IgD-negative memory B cell (primary cell): Measurements from ENCODE around the gene ANKRD2. TPM values are rescaled to one million over a fixed set of nuclear protein-coding genes. Genes with fewer than 3 reads are reported as not detected.
"Not testable (repeated sequence)": the region's sequence is repeated elsewhere in the genome, so short reads cannot be mapped to it uniquely, and the experiment has no call there.

Experiments used
- H3K27ac Mint-ChIP-seq, 3 donors: one replicate each; pipeline ENCODE4 v1.8.0; 2020 to 2022; ENCODE audit warnings: mild to moderate bottlenecking in 3 of 3, mixed read lengths in 3 of 3, moderate library complexity in 1 of 3
- H3K27me3 Mint-ChIP-seq: one replicate; pipeline ENCODE4 v1.8.0; 2021; ENCODE audit warnings: mixed read lengths
- H3K36me3 Mint-ChIP-seq: one replicate; pipeline ENCODE4 v1.8.0; 2020; ENCODE audit warnings: mild to moderate bottlenecking, mixed read lengths
- H3K4me1 Mint-ChIP-seq, 3 donors: one replicate each; pipeline ENCODE4 v1.8.0; 2020 to 2022; ENCODE audit warnings: mixed read lengths in 3 of 3, mild to moderate bottlenecking in 1 of 3
- H3K4me3 Mint-ChIP-seq, 4 donors: one replicate each; pipeline ENCODE4 v1.8.0; 2020 to 2022; ENCODE audit warnings: mild to moderate bottlenecking in 4 of 4, mixed read lengths in 4 of 4, moderate library complexity in 3 of 4
- H3K9me3 Mint-ChIP-seq, 3 donors: one replicate each; pipeline ENCODE4 v1.8.0; 2020 to 2021; ENCODE audit warnings: mixed read lengths in 3 of 3, mild to moderate bottlenecking in 1 of 3
- polyA plus RNA-seq: library from polyadenylated mRNA; unstranded; fragments of 300-500 nt; fragmentation: Illumina TruSeq; gene quantifications from one replicate; pipeline ENCODE4 v1.2.3, GENCODE V29; 2021

ANKRD2 gene
- polyA plus RNA-seq, 1 donor from 2014 or later = not detected

DNA sequence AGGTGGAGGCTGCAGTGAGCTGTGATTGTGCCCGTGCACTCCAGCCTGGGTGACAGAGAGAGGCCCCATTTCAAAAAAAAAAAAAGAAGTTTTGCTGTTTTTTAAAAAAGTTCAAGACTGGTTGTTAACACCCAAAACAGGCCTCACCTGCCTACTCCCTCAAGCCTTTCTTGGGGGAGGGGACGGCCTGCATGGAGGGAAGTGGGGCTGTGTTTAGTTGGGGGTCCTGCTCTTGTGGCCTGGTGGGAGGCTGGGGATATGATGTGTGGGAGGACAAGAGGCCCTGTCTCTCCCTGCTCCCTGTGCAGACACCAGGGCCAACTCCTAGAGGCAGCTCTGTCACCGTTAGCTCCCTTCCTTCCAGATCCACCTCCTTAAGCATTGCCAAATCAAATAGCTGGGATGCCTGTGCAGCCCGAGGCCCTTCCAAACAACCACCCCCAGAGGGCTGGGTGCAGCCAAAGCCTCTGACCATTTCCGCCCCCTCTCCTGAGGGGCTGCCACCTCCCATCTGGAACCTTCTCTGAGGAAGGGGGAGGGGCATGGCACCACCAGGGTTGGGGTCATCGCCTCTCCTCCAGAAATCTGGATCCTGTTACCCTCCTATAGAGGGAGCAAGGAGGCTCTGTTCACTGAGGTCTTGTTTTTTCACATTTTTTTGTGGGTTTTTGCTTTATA, 32.9 kb upstream of the ANKRD2 start:
- peaks cover 3% of the 10 kb centered on the region for H3K36me3 Mint-ChIP-seq
- no peak overlapping the region for H3K27ac Mint-ChIP-seq
- no peaks in the 10 kb centered on the region for H3K9me3 Mint-ChIP-seq
- no peaks in the 10 kb centered on the region for H3K27me3 Mint-ChIP-seq
- no peaks in the 10 kb centered on the region for H3K4me1 Mint-ChIP-seq
- H3K4me3 Mint-ChIP-seq = no peak overlapping the region

DNA sequence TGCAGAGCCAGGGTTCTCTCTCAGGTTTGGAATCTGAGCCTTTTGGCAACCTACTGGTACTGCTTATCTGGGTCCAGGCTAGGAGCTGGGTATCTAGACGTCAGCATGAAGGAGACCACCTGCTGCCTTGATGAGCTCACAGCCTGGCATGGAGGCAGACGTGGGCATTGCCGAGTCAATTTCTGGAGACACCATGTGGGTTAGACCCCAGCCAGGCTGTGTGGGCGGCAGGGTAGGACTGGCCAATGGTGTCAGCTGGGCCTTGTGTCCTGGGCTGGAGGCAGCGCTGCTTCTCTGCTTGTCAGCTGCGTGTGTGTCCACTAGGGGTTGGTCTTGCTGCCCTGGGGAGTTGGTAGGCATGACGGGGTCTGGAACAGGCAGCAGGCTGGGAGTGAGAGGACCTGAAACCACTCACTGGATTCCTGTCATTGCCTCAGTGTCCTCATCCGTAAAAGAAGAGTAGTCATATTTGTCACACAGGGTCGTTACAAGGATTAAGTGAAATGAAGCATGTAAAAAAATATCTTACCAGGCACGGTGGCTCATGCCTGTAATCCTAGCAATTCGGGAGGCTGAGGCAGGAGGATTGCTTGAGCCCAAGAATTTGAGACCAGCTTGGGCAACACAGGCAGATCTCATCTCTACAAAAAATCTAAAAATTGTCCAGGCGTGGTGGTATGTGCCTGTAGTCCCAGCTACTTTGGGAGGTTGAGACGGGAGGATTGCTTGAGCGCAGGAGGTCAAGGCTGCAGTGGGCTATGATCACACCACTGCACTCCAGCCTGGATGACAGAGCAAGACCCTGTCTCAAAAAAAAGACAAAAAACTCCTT, 31.7 kb upstream of the ANKRD2 start:
- no peaks in the 10 kb centered on the region for H3K4me1 Mint-ChIP-seq

DNA sequence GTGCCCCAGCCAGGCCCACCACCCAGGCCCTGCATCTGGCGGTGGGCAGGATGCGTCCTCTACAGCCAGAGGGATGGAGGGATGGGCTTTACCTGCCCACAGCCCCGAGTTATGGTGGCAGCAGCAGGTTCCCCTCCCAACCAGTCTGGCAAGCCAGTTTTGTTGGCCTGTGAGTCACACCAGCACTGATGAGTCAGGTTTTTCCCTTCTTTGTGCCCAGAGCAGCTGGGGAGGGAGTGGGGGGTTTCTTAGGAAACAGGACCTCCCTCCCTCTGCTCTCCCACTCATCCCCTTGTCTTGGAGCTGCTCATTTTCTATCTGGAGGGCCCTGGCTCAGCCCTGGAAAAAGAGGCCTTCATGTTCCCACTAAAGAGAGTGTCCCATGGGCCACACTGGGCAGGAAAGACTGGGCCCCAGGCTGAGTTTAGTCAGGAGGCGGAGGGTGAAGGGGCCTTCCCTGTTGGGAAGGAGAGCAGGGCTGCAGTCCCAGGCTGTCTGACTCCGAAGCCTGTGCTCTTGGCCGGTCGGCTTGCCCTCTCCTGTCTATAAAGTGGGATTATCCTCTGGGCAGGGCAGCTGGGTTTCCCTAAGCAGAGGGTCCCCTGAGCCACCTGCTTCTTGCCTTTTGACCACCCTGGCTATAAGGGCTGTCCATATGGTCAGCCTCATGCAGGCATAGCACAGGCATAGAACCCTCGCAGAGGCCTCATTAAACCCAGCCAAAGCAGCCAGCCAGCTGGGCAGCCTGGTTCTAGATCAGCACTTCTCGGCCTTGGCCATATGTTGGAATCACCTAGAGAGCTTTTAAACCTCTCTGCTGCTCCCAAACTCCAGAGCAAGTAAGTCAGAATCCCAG, 30.2 kb upstream of the ANKRD2 start:
- Mint-ChIP-seq H3K27ac (no peak overlapping the region), H3K9me3 (no peaks in the 10 kb centered on the region), H3K4me3 (no peak overlapping the region), H3K4me1 (no peaks in the 10 kb centered on the region), H3K36me3 (peaks cover 2% of the 10 kb centered on the region), H3K27me3 (no peaks in the 10 kb centered on the region)

More for the DNA sequence above, 31.7 kb upstream of the ANKRD2 start:
- Mint-ChIP-seq H3K9me3 (no peaks in the 10 kb centered on the region), H3K36me3 (peaks cover 3% of the 10 kb centered on the region), H3K27me3 (no peaks in the 10 kb centered on the region), H3K4me3 (no peak overlapping the region), H3K27ac (no peak overlapping the region)

DNA sequence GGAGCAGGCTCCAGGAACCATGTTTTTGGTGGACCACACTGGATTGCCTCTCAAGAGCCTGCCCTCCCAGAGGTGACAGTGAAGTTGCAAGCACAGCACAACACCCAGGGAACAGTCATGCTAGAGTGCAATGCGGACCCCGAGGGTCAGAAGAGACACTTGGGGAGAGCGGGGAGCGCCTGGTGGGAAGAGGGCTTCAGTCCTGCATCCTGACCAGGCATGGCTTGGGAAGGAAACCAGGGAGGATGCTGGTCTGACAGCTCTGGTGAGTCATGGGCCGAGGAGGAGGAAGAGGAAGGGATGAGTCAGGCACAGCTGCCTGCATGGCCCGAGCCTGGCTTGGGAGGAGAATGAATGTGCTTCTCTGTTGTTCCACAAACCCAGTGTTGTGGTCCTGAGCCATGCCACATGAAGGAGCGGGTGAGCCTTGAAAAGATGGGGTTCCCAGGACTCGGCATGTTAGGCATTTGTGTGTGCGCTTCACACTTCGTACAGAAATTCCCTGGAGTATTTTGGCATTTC, 29.5 kb upstream of the ANKRD2 start:
- Mint-ChIP-seq H3K4me1 (no peaks in the 10 kb centered on the region), H3K9me3 (no peaks in the 10 kb centered on the region), H3K27ac (no peak overlapping the region), H3K36me3 (peaks cover 2% of the 10 kb centered on the region), H3K4me3 (no peak overlapping the region), H3K27me3 (no peaks in the 10 kb centered on the region)

DNA sequence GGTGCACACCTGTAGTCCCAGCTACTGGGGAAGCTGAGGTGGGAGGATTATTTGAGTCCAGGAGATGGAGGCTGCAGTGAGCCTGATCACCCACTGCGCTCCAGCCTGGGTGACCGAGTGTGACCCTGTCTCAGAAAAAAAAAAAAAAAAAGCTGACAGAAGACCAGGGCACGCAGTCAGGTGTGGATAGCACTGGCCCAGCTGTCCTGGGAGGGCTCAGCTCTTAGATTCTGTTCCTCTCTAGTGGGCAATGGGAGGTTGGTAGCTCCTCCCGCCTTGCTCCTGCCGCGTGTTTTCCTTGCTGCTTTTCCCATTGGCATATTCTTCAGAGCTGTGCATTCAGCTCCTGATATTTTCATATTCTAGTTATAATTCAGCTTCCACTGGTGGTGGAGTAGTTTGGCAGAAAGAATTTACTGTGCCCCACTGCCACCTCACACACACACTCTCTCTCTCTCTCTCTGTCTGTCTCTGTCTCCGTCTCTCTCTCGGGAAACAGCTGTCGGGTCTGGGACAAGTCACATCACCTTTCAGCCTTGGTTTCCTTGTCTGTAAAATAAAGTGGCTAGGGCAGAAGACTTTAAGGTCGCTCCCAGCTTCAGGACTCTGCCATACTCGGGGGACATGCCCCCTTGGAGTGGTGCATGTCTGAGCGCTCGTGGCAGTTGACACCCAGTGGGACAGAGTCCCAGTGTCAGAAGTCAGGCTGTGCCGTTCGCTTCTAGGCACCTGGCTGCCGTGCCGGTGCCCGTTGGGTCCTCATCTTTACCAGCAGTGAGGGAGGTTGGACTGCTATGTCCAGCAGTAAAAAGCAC, 25.9 kb upstream of the ANKRD2 start:
- Mint-ChIP-seq H3K4me1 (no peaks in the 10 kb centered on the region), H3K36me3 (peaks cover 2% of the 10 kb centered on the region), H3K27me3 (no peaks in the 10 kb centered on the region), H3K27ac (no peak overlapping the region), H3K4me3 (no peak overlapping the region), H3K9me3 (no peaks in the 10 kb centered on the region)

DNA sequence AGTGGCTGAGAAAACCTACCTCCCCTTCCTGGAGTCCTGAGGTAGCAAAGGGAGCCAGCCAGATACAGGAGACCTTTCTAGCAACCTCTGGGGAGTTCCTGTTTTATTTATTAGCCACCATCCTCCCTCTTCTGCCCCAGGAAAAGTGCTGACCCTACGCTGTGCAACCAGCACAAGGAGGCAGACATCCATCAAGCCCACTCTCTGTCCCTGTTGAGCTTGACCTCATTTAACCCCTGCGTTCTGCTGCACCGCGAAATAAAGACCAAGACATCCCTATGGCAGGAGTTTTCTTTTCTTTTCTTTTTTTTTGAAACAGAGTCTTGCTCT, 25.3 kb upstream of the ANKRD2 start:
- Mint-ChIP-seq H3K27me3 (no peaks in the 10 kb centered on the region), H3K4me1 (no peaks in the 10 kb centered on the region), H3K9me3 (no peaks in the 10 kb centered on the region), H3K4me3 (no peak overlapping the region), H3K27ac (no peak overlapping the region), H3K36me3 (peaks cover 2% of the 10 kb centered on the region)

DNA sequence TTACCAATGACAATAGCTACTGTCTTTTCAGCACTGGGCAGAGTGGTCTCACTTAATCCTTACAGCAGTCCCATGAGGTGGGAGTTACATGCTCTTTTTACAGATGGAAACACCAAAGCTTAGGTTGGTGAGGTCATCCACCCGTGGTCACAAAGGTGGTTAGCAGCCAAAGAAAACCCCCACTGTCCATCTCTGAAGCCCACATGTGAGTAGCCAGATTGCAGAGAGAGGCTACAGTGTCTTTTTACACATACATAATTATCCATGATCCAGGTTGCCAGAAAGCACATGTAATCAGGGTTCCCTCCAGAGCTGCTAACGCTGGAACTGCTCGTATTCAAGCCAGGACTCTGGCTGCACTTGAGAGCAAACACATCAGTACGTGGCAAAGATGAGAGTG, 24.6 kb upstream of the ANKRD2 start:
- H3K27me3 Mint-ChIP-seq = no peaks in the 10 kb centered on the region
- H3K4me1 Mint-ChIP-seq = no peaks in the 10 kb centered on the region
- H3K27ac Mint-ChIP-seq = no peak overlapping the region
- H3K4me3 Mint-ChIP-seq = peak overlapping the region in 1 of 4 donors; percentile 37
- H3K9me3 Mint-ChIP-seq = no peaks in the 10 kb centered on the region
- peaks cover 2% of the 10 kb centered on the region for H3K36me3 Mint-ChIP-seq

DNA sequence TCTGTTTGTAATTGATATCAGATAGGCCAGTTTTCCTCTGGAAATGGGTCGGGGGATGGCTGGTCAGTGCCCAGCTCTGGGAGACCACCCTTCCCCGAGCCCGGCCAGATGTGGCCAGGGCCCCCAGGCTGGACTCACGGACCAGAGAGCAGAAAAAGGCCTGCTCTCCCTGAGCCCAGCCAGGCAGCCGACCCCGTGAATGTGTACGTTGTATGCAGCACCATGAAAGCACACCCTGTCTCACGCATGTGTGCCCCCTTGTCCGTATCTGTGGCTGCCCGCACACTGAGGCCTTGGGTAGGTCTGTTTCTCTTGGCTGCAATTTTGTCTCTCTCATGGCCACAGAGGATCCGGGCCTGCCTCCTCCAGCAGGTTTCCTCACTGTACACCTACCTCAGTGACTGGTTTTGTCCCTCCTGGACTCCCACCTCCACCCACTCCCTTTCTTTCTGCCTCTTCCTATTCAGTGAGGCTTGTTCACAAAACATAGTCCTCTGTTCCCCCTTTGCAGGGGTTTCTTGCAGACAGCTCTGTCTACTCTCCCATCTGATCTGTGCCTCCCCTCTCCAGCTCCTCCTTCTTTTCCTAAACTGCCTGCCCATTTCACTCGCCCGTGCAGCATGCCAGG, 23.6 kb upstream of the ANKRD2 start:
- Mint-ChIP-seq H3K9me3 (no peaks in the 10 kb centered on the region), H3K4me3 (no peak overlapping the region), H3K4me1 (peaks cover 0 to 2% (median 2%) of the 10 kb centered on the region in 3 donors), H3K27ac (no peak overlapping the region), H3K36me3 (no peaks in the 10 kb centered on the region), H3K27me3 (no peaks in the 10 kb centered on the region)

DNA sequence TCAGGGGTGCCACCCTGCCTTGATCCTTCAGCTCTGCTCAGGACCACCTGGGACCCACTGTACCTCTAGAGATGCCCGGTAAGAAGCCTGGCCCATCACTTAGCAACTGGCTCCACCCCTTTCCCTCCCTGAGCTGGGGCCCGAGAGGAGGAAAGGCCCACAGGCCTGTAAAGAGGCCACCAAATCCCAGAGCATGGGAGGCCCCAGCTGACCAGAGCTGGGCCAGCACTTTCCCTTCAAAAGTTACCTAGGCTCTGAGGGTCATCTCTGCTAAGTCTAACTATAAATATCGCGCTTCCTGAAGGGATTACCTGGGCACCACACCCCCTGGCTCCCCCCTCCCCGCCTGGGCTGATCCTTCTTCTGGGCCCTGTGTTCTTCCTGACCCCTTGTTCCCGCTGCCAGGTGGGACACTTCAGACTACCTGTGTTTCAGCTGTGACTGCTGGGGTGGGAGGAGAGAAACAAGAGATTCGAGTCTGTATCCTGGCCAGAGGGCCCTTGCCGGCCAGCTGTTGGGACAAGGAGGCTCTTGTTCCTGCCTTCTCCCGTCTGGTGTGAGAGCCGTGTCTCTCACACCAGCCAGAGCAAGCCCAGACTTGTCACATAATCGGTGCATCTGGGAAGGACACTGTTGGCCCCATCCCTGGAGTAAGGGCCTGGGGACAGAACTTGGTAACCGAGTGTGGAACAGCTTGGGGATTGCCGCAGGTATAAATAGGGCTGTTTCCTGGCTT, 22.8 kb upstream of the ANKRD2 start:
- H3K27me3 Mint-ChIP-seq = no peaks in the 10 kb centered on the region
- H3K27ac Mint-ChIP-seq = peak overlapping the region in 1 of 3 donors; percentile 13
- no peak overlapping the region for H3K4me3 Mint-ChIP-seq
- H3K4me1 Mint-ChIP-seq = peaks cover 0 to 2% (median 2%) of the 10 kb centered on the region in 3 donors
- no peaks in the 10 kb centered on the region for H3K36me3 Mint-ChIP-seq
- H3K9me3 Mint-ChIP-seq = no peaks in the 10 kb centered on the region

DNA sequence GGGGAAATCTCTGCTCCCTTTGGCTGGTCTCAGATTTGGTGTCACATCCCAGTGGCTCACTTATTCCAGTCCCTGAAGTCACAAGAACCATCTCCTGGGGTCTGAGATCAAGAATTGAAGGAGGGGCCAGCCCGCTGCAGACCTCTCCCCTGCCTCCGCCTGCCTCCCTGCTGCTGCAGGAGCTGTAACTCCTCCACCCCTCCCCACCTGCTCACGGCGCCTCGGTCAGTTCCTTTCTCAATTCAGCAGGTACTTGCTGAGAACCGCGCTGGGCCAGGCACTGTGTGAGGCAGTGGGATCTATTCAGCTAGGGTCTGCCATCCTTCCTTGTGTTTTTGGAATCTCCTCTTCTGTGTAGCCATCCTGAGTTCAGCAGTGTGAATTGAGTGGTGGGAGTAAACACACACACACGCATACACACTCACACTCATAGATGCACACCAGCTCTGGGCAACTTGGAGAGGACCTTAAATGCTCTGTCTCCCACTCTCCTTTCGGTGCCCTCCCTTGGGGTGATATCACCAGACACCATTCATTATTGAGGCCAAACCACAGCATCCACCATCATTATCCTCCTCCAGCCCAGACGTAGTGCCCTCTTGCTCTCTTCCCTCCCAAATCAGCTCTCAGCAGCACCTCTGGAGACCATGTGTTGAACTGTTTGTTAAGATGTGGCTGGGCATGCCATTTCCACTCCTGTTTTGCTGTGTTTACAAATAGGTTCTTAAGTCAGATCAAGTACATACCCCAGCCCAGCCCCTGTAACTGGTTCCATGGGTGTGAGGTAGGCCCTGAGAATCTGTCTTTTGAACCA, 22.0 kb upstream of the ANKRD2 start:
- no peak overlapping the region for H3K27ac Mint-ChIP-seq
- no peak overlapping the region for H3K4me3 Mint-ChIP-seq
- peaks cover 0 to 4% (median 0%) of the 10 kb centered on the region in 3 donors for H3K9me3 Mint-ChIP-seq
- no peaks in the 10 kb centered on the region for H3K27me3 Mint-ChIP-seq
- H3K36me3 Mint-ChIP-seq = no peaks in the 10 kb centered on the region
- H3K4me1 Mint-ChIP-seq = peaks cover 0 to 2% (median 2%) of the 10 kb centered on the region in 3 donors

DNA sequence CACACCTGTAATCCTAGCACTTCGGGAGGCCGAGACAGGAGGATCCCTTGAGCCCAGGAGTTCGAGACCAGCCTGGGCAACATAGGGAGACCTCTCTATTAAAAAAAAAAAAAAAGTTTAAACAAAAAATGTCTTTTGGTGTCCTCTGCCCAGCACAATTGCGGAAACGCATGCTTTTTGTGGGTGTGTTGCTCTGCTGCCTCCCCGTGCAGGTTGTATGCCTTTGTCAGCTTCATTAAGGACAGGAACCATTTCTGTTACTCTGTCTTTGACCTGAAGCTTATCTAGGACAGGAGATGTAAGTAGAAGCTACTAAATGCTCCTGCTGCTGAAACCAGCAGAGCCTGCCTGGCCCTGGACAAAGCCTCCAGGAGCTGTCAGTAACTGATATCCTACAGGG, 21.3 kb upstream of the ANKRD2 start:
- Mint-ChIP-seq H3K9me3 (peaks cover 0 to 4% (median 0%) of the 10 kb centered on the region in 3 donors), H3K27me3 (no peaks in the 10 kb centered on the region), H3K36me3 (no peaks in the 10 kb centered on the region), H3K4me1 (peaks cover 0 to 2% (median 2%) of the 10 kb centered on the region in 3 donors), H3K4me3 (no peak overlapping the region), H3K27ac (no peak overlapping the region)

DNA sequence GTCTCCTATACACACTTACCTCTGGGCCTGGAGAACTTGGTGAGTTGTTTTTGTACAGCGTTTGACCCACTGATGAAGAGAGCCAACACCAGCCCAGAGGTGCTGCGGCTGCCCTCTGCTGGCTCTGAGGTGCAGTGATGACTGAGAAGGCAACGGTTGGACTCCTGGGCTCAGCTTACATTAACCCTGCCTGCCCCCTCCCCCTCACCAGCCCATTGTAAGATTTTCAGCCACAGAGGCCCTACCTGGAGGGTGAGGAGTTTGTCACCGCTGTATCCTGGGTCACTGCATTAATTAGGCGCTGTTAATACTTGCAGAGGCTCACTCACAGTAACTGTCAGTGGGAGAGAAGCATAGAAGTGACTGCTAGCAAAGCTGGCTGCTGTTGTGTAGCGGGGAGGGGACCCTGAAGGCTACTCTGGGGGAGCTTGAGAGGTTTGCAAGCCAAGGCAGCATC, 19.0 kb upstream of the ANKRD2 start:
- H3K9me3 Mint-ChIP-seq = peaks cover 0 to 4% (median 0%) of the 10 kb centered on the region in 3 donors
- H3K27me3 Mint-ChIP-seq = no peaks in the 10 kb centered on the region
- no peak overlapping the region for H3K27ac Mint-ChIP-seq
- H3K4me3 Mint-ChIP-seq = peak overlapping the region in 2 of 4 donors; percentile 9 to 28
- no peaks in the 10 kb centered on the region for H3K36me3 Mint-ChIP-seq
- peaks cover 0 to 2% (median 2%) of the 10 kb centered on the region in 3 donors for H3K4me1 Mint-ChIP-seq

DNA sequence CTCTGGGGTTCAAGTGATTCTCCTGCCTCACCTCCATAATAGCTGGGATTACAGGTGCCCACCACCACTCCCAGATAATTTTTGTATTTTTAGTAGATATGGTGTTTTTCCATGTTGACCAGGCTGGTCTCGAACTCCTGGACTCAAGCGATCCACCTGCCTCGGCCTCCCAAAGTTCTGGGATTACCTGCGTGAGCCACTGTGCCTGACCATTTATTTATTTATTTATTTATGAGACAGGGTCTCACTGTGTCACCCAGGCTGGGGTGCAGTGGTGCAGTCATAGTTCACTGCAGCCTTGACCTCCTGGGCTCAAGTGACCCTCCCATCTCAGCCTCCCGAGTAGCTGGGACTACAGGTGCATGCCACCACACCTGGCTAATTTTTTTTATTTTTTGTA, 18.2 kb upstream of the ANKRD2 start:
- not testable (repeated sequence) for H3K27ac Mint-ChIP-seq, H3K27me3 Mint-ChIP-seq, H3K36me3 Mint-ChIP-seq, H3K4me1 Mint-ChIP-seq, H3K9me3 Mint-ChIP-seq, H3K4me3 Mint-ChIP-seq
